ENCODE data around the gene FBLN7.

Gene FBLN7

GRCh38 chr2:112140899-112141625, 2.9 kb downstream of the FBLN7 start:
- TF ChIP-seq TAF1 (IDR thresholded peaks at IDR 0.05; ENCODE audit: borderline replicate concordance, insufficient read depth, low read length) (no peak), POLR2AphosphoS5 (IDR thresholded peaks at IDR 0.05; ENCODE audit: low read depth, low read length) (no peak), FOXP2 (optimal IDR thresholded peaks at IDR 0.05; ENCODE audit: borderline replicate concordance, extremely low read depth, extremely low read length, insufficient read depth) (no peak), SIN3A (IDR thresholded peaks at IDR 0.05; ENCODE audit: borderline replicate concordance, insufficient read depth, low read length) (no peak)
- TF ChIP-seq, protein P1, sequence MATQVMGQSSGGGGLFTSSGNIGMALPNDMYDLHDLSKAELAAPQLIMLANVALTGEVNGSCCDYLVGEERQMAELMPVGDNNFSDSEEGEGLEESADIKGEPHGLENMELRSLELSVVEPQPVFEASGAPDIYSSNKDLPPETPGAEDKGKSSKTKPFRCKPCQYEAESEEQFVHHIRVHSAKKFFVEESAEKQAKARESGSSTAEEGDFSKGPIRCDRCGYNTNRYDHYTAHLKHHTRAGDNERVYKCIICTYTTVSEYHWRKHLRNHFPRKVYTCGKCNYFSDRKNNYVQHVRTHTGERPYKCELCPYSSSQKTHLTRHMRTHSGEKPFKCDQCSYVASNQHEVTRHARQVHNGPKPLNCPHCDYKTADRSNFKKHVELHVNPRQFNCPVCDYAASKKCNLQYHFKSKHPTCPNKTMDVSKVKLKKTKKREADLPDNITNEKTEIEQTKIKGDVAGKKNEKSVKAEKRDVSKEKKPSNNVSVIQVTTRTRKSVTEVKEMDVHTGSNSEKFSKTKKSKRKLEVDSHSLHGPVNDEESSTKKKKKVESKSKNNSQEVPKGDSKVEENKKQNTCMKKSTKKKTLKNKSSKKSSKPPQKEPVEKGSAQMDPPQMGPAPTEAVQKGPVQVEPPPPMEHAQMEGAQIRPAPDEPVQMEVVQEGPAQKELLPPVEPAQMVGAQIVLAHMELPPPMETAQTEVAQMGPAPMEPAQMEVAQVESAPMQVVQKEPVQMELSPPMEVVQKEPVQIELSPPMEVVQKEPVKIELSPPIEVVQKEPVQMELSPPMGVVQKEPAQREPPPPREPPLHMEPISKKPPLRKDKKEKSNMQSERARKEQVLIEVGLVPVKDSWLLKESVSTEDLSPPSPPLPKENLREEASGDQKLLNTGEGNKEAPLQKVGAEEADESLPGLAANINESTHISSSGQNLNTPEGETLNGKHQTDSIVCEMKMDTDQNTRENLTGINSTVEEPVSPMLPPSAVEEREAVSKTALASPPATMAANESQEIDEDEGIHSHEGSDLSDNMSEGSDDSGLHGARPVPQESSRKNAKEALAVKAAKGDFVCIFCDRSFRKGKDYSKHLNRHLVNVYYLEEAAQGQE (IDR thresholded peaks at IDR 0.05; ENCODE audit: insufficient read depth in 1 of 2, low read depth in 2 of 2, low read length in 2 of 2): no peak

GRCh38 chr2:112141626-112142007, 3.4 kb downstream of the FBLN7 start:
- no peak for TF ChIP-seq SIN3A (IDR thresholded peaks at IDR 0.05; ENCODE audit: borderline replicate concordance, insufficient read depth, low read length)
- TF ChIP-seq, protein P1 (IDR thresholded peaks at IDR 0.05; ENCODE audit: insufficient read depth in 1 of 2, low read depth in 2 of 2, low read length in 2 of 2): no peak
- no peak for TF ChIP-seq TAF1 (IDR thresholded peaks at IDR 0.05; ENCODE audit: borderline replicate concordance, insufficient read depth, low read length)

DNA sequence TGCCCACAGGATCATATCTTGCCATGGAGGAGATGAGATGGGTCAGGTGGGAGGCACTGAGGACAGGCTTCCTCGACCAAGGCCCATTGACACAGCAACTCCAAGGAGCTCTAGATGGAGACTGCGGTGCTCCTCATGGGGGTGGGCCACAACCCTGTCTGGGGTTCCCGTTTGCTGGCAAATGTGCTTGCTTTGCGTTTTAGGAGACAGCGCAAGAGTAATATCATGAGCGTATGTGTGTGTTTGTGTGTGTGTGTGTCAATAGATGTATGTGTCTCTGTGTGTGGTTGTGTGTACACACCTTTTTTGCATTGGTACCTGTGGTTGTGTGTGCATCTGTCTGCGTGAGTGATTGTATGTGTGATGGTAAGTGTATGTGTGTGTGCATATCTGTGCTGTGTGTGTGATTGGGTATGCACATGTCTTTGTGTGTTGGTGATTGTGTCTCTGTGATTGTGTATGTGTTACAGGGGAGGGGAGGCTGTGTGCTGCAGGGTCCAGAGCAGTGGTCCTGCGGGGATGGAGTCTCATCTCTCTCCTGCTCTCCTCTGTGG, 4.4 kb downstream of the FBLN7 start:
- TF ChIP-seq FOXP2 (optimal IDR thresholded peaks at IDR 0.05; ENCODE audit: borderline replicate concordance, extremely low read depth, extremely low read length, insufficient read depth) (no peak), POLR2AphosphoS5 (IDR thresholded peaks at IDR 0.05; ENCODE audit: low read depth, low read length) (no peak), SIN3A (IDR thresholded peaks at IDR 0.05; ENCODE audit: borderline replicate concordance, insufficient read depth, low read length) (no peak), TAF1 (IDR thresholded peaks at IDR 0.05; ENCODE audit: borderline replicate concordance, insufficient read depth, low read length) (no peak)
- TF ChIP-seq, protein P1 (IDR thresholded peaks at IDR 0.05; ENCODE audit: insufficient read depth in 1 of 2, low read depth in 2 of 2, low read length in 2 of 2): no peak

DNA sequence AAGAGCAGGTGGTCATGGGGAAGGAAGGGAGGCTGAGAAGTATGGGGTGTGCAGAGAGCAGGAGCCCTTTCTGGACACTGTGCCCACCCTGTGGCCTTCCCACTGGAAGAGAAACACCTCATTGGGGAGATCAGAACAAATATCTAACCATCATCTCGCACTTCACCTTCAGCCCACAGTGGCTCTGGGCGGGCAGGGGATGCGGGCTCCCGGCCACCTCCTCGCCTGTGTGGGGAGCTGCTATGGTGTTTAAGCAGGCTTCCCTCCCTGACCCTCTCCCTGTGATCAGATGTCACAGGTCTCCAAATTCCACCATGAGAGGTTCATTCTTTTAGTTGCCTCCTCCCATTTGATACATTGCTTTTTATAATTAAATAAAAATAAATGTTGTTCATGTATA, 5.0 kb downstream of the FBLN7 start:
- TF ChIP-seq POLR2AphosphoS5 (IDR thresholded peaks at IDR 0.05; ENCODE audit: low read depth, low read length): no peak
- no peak for TF ChIP-seq TAF1 (IDR thresholded peaks at IDR 0.05; ENCODE audit: borderline replicate concordance, insufficient read depth, low read length)
- no peak for TF ChIP-seq FOXP2 (optimal IDR thresholded peaks at IDR 0.05; ENCODE audit: borderline replicate concordance, extremely low read depth, extremely low read length, insufficient read depth)
- TF ChIP-seq SIN3A (IDR thresholded peaks at IDR 0.05; ENCODE audit: borderline replicate concordance, insufficient read depth, low read length): no peak
- TF ChIP-seq, protein P1 (IDR thresholded peaks at IDR 0.05; ENCODE audit: insufficient read depth in 1 of 2, low read depth in 2 of 2, low read length in 2 of 2): no peak
